Measurements from ENCODE around the gene MYO1B. TPM values are rescaled to one million over a fixed set of nuclear protein-coding genes. Genes with fewer than 3 reads are reported as not detected.

The MYO1B gene
- total RNA-seq, 2 donors from 2014 or later: 0.23 to 0.52 TPM

GRCh38 chr2:191215666-191216065 lies 29.5 kb upstream of the MYO1B start:
- Mint-ChIP-seq H3K4me3 (no peak overlapping the region), H3K36me3 (ENCODE audit: low read depth) (no peaks in the 10 kb centered on the region), H3K27ac (no peak overlapping the region), H3K27me3 (no peaks in the 10 kb centered on the region), H3K4me1 (no peaks in the 10 kb centered on the region)
- no peak for ATAC-seq
- H3K9me3 ChIP-seq (ENCODE audit: control insufficient read depth, low read length, poor library complexity, severe bottlenecking): no peaks in the 10 kb centered on the region
- no peak for DNase-seq

GRCh38 chr2:191217580-191217979 lies 27.6 kb upstream of the MYO1B start:
- Mint-ChIP-seq H3K36me3 (ENCODE audit: low read depth) (no peaks in the 10 kb centered on the region), H3K27me3 (no peaks in the 10 kb centered on the region), H3K4me1 (no peaks in the 10 kb centered on the region), H3K4me3 (no peak overlapping the region), H3K27ac (no peak overlapping the region)
- ATAC-seq: no peak
- H3K9me3 ChIP-seq (ENCODE audit: control insufficient read depth, low read length, poor library complexity, severe bottlenecking): no peaks in the 10 kb centered on the region
- DNase-seq: no peak

GRCh38 chr2:191218292-191218898 lies 26.8 kb upstream of the MYO1B start:
- no peaks in the 10 kb centered on the region for H3K36me3 Mint-ChIP-seq (ENCODE audit: low read depth)
- no peaks in the 10 kb centered on the region for H3K4me1 Mint-ChIP-seq
- H3K27ac Mint-ChIP-seq: no peak overlapping the region
- ATAC-seq (no peak), DNase-seq (no peak)
- no peaks in the 10 kb centered on the region for H3K27me3 Mint-ChIP-seq
- H3K9me3 ChIP-seq (ENCODE audit: control insufficient read depth, low read length, poor library complexity, severe bottlenecking): no peaks in the 10 kb centered on the region
- no peak overlapping the region for H3K4me3 Mint-ChIP-seq

GRCh38 chr2:191220671-191221070 lies 24.5 kb upstream of the MYO1B start:
- H3K4me3 Mint-ChIP-seq: no peak overlapping the region
- H3K9me3 ChIP-seq (ENCODE audit: control insufficient read depth, low read length, poor library complexity, severe bottlenecking): no peaks in the 10 kb centered on the region
- no peak for DNase-seq
- no peak overlapping the region for H3K27ac Mint-ChIP-seq
- no peaks in the 10 kb centered on the region for H3K36me3 Mint-ChIP-seq (ENCODE audit: low read depth)
- no peak for ATAC-seq
- H3K27me3 Mint-ChIP-seq: no peaks in the 10 kb centered on the region
- no peaks in the 10 kb centered on the region for H3K4me1 Mint-ChIP-seq

GRCh38 chr2:191221666-191222065 lies 23.5 kb upstream of the MYO1B start:
- no peak for ATAC-seq
- no peaks in the 10 kb centered on the region for H3K9me3 ChIP-seq (ENCODE audit: control insufficient read depth, low read length, poor library complexity, severe bottlenecking)
- Mint-ChIP-seq H3K27me3 (no peaks in the 10 kb centered on the region), H3K36me3 (ENCODE audit: low read depth) (no peaks in the 10 kb centered on the region), H3K4me1 (no peaks in the 10 kb centered on the region), H3K27ac (no peak overlapping the region), H3K4me3 (no peak overlapping the region)
- DNase-seq: no peak

- DNase-seq: no peak
- no peak overlapping the region for H3K4me3 Mint-ChIP-seq
- H3K27ac Mint-ChIP-seq: no peak overlapping the region
- no peaks in the 10 kb centered on the region for H3K27me3 Mint-ChIP-seq
- no peaks in the 10 kb centered on the region for H3K9me3 ChIP-seq (ENCODE audit: control insufficient read depth, low read length, poor library complexity, severe bottlenecking)
- no peak for ATAC-seq
- no peaks in the 10 kb centered on the region for H3K36me3 Mint-ChIP-seq (ENCODE audit: low read depth)
- no peaks in the 10 kb centered on the region for H3K4me1 Mint-ChIP-seq
Observed at GRCh38 chr2:191222507-191222906, 22.7 kb upstream of the MYO1B start.

GRCh38 chr2:191222952-191223351 lies 22.3 kb upstream of the MYO1B start:
- no peaks in the 10 kb centered on the region for H3K27me3 Mint-ChIP-seq
- H3K36me3 Mint-ChIP-seq (ENCODE audit: low read depth): no peaks in the 10 kb centered on the region
- no peak for ATAC-seq
- DNase-seq: no peak
- no peaks in the 10 kb centered on the region for H3K4me1 Mint-ChIP-seq
- H3K9me3 ChIP-seq (ENCODE audit: control insufficient read depth, low read length, poor library complexity, severe bottlenecking): no peaks in the 10 kb centered on the region
- no peak overlapping the region for H3K27ac Mint-ChIP-seq
- no peak overlapping the region for H3K4me3 Mint-ChIP-seq

- no peak for ATAC-seq
- peaks cover 4% of the 10 kb centered on the region for H3K27me3 Mint-ChIP-seq
Observed at GRCh38 chr2:191225126-191225525, 20.1 kb upstream of the MYO1B start.

GRCh38 chr2:191225690-191226089 lies 19.5 kb upstream of the MYO1B start:
- H3K4me1 Mint-ChIP-seq: no peaks in the 10 kb centered on the region
- ATAC-seq: no peak
- peaks cover 4% of the 10 kb centered on the region for H3K27me3 Mint-ChIP-seq

More at GRCh38 chr2:191225126-191225525, 20.1 kb upstream of the MYO1B start:
- Mint-ChIP-seq H3K27ac (no peak overlapping the region), H3K36me3 (ENCODE audit: low read depth) (no peaks in the 10 kb centered on the region), H3K4me1 (no peaks in the 10 kb centered on the region), H3K4me3 (no peak overlapping the region)
- DNase-seq: no peak
- H3K9me3 ChIP-seq (ENCODE audit: control insufficient read depth, low read length, poor library complexity, severe bottlenecking): no peaks in the 10 kb centered on the region

GRCh38 chr2:191226196-191226595 lies 19.0 kb upstream of the MYO1B start:
- H3K4me1 Mint-ChIP-seq: no peaks in the 10 kb centered on the region

More at GRCh38 chr2:191225690-191226089, 19.5 kb upstream of the MYO1B start:
- H3K9me3 ChIP-seq (ENCODE audit: control insufficient read depth, low read length, poor library complexity, severe bottlenecking): no peaks in the 10 kb centered on the region
- Mint-ChIP-seq H3K36me3 (ENCODE audit: low read depth) (no peaks in the 10 kb centered on the region), H3K27ac (no peak overlapping the region), H3K4me3 (no peak overlapping the region)
- no peak for DNase-seq

GRCh38 chr2:191228333-191228732 lies 16.9 kb upstream of the MYO1B start:
- peaks cover 4% of the 10 kb centered on the region for H3K27me3 Mint-ChIP-seq
- no peak overlapping the region for H3K27ac Mint-ChIP-seq
- H3K4me1 Mint-ChIP-seq: no peaks in the 10 kb centered on the region
- H3K36me3 Mint-ChIP-seq (ENCODE audit: low read depth): peaks cover 2% of the 10 kb centered on the region
- DNase-seq (no peak), ATAC-seq (no peak)
- no peak overlapping the region for H3K4me3 Mint-ChIP-seq
- H3K9me3 ChIP-seq (ENCODE audit: control insufficient read depth, low read length, poor library complexity, severe bottlenecking): no peaks in the 10 kb centered on the region

More at GRCh38 chr2:191226196-191226595, 19.0 kb upstream of the MYO1B start:
- no peak for DNase-seq
- no peak for ATAC-seq
- Mint-ChIP-seq H3K27ac (no peak overlapping the region), H3K4me3 (no peak overlapping the region), H3K27me3 (peaks cover 4% of the 10 kb centered on the region), H3K36me3 (ENCODE audit: low read depth) (no peaks in the 10 kb centered on the region)
- H3K9me3 ChIP-seq (ENCODE audit: control insufficient read depth, low read length, poor library complexity, severe bottlenecking): no peaks in the 10 kb centered on the region

GRCh38 chr2:191228861-191229260 lies 16.3 kb upstream of the MYO1B start:
- DNase-seq (no peak), ATAC-seq (no peak)
- Mint-ChIP-seq H3K27me3 (peaks cover 4% of the 10 kb centered on the region), H3K27ac (no peak overlapping the region), H3K4me1 (no peaks in the 10 kb centered on the region), H3K36me3 (ENCODE audit: low read depth) (peaks cover 2% of the 10 kb centered on the region), H3K4me3 (no peak overlapping the region)
- no peaks in the 10 kb centered on the region for H3K9me3 ChIP-seq (ENCODE audit: control insufficient read depth, low read length, poor library complexity, severe bottlenecking)

GRCh38 chr2:191230174-191230573 lies 15.0 kb upstream of the MYO1B start:
- Mint-ChIP-seq H3K27me3 (peaks cover 4% of the 10 kb centered on the region), H3K4me3 (no peak overlapping the region), H3K4me1 (peaks cover 3% of the 10 kb centered on the region), H3K36me3 (ENCODE audit: low read depth) (peaks cover 2% of the 10 kb centered on the region), H3K27ac (no peak overlapping the region)
- DNase-seq (no peak), ATAC-seq (no peak)
- no peaks in the 10 kb centered on the region for H3K9me3 ChIP-seq (ENCODE audit: control insufficient read depth, low read length, poor library complexity, severe bottlenecking)

GRCh38 chr2:191231995-191232394 lies 13.2 kb upstream of the MYO1B start:
- no peak for DNase-seq
- Mint-ChIP-seq H3K4me3 (no peak overlapping the region), H3K27me3 (peaks cover 4% of the 10 kb centered on the region), H3K36me3 (ENCODE audit: low read depth) (peaks cover 2% of the 10 kb centered on the region), H3K4me1 (peaks cover 3% of the 10 kb centered on the region), H3K27ac (no peak overlapping the region)
- no peaks in the 10 kb centered on the region for H3K9me3 ChIP-seq (ENCODE audit: control insufficient read depth, low read length, poor library complexity, severe bottlenecking)
- ATAC-seq: no peak
